ENCODE results near the gene PPP1R13B.
A peak's percentile ranks its signal among the peaks of the same experiment; 100 is the strongest.

PPP1R13B gene, protein sequence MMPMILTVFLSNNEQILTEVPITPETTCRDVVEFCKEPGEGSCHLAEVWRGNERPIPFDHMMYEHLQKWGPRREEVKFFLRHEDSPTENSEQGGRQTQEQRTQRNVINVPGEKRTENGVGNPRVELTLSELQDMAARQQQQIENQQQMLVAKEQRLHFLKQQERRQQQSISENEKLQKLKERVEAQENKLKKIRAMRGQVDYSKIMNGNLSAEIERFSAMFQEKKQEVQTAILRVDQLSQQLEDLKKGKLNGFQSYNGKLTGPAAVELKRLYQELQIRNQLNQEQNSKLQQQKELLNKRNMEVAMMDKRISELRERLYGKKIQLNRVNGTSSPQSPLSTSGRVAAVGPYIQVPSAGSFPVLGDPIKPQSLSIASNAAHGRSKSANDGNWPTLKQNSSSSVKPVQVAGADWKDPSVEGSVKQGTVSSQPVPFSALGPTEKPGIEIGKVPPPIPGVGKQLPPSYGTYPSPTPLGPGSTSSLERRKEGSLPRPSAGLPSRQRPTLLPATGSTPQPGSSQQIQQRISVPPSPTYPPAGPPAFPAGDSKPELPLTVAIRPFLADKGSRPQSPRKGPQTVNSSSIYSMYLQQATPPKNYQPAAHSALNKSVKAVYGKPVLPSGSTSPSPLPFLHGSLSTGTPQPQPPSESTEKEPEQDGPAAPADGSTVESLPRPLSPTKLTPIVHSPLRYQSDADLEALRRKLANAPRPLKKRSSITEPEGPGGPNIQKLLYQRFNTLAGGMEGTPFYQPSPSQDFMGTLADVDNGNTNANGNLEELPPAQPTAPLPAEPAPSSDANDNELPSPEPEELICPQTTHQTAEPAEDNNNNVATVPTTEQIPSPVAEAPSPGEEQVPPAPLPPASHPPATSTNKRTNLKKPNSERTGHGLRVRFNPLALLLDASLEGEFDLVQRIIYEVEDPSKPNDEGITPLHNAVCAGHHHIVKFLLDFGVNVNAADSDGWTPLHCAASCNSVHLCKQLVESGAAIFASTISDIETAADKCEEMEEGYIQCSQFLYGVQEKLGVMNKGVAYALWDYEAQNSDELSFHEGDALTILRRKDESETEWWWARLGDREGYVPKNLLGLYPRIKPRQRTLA

GRCh38 chr14:103847451-103848174, at the start of gene PPP1R13B:
Gene PPP1R13B, minus strand, starts transcription at chr14:103847575. Its CDS starts 268 bp downstream, at chr14:103847307.
- peak; percentile 100 for DNase-seq (ENCODE audit: low spot score)
- TF ChIP-seq, protein P1, sequence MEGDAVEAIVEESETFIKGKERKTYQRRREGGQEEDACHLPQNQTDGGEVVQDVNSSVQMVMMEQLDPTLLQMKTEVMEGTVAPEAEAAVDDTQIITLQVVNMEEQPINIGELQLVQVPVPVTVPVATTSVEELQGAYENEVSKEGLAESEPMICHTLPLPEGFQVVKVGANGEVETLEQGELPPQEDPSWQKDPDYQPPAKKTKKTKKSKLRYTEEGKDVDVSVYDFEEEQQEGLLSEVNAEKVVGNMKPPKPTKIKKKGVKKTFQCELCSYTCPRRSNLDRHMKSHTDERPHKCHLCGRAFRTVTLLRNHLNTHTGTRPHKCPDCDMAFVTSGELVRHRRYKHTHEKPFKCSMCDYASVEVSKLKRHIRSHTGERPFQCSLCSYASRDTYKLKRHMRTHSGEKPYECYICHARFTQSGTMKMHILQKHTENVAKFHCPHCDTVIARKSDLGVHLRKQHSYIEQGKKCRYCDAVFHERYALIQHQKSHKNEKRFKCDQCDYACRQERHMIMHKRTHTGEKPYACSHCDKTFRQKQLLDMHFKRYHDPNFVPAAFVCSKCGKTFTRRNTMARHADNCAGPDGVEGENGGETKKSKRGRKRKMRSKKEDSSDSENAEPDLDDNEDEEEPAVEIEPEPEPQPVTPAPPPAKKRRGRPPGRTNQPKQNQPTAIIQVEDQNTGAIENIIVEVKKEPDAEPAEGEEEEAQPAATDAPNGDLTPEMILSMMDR (IDR thresholded peaks at IDR 0.05; ENCODE audit: extremely low read depth, missing control alignments), result no peak

DNA sequence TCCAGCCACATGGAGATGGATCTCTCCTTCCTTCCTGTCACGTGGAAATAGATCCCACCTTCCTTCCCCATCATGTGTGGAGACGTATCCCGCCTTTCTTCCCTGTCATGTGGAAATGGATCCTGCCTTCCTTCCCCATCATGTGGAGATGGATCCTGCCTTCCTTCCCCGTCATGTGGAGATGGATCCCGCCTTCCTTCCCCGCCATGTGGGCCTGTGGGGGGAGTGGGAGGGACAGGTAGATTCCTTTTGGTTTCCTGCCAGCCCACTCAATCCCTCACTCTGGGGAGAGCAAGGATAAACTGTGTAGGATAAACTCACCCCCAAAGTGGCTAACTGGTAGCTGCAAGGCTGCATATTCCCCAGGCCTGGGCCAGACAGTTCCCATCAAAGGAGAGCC, 49.2 kb upstream of the PPP1R13B start:
- DNase-seq (ENCODE audit: low spot score), result peak; percentile 30
- TF ChIP-seq, protein P1 (IDR thresholded peaks at IDR 0.05; ENCODE audit: extremely low read depth, missing control alignments), result no peak

- no peak for DNase-seq (ENCODE audit: low spot score)
Observed at GRCh38 chr14:103894723-103895059, 47.3 kb upstream of the PPP1R13B start.

DNA sequence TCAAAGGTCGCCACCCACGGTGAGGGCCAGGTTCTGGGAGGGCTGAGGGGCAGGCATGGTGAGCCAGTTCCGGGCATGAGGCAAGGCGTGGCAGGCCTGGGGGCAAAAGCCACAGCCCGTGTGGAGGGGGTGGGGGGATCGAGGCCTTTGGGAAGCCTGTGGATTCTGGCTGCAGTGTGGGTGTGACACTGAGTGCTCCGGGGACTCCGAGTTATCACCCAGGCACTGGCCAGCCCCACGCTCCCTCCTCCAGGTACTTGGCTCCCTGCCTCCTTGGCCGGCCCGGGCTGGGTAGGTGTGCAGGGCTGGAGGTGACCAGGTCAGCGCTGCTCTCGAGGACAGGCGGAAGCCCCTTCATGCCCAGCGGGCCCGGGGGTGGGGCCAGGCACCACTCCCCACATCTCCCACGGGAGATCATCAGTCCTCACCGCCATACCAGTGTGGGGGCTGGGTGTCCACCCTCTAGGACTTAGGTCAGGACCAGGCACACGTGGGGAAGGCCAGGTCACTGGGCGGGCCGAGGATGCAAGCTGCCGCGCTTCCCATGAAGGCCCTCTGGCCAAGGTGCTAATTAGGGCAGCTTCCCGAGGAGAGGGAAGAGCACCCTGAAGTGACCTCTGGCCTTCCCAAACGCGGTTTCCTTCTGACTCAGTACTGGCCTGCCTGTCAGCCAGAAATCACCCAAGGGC, 46.8 kb upstream of the PPP1R13B start:
- no peak for DNase-seq (ENCODE audit: low spot score)
- TF ChIP-seq, protein P1 (IDR thresholded peaks at IDR 0.05; ENCODE audit: extremely low read depth, missing control alignments), result no peak

More at GRCh38 chr14:103894723-103895059, 47.3 kb upstream of the PPP1R13B start:
- TF ChIP-seq, protein P1 (IDR thresholded peaks at IDR 0.05; ENCODE audit: extremely low read depth, missing control alignments), result no peak

- TF ChIP-seq, protein P1 (IDR thresholded peaks at IDR 0.05; ENCODE audit: extremely low read depth, missing control alignments), result no peak
- DNase-seq (ENCODE audit: low spot score), result no peak
Observed at GRCh38 chr14:103892247-103892646, 44.9 kb upstream of the PPP1R13B start.

DNA sequence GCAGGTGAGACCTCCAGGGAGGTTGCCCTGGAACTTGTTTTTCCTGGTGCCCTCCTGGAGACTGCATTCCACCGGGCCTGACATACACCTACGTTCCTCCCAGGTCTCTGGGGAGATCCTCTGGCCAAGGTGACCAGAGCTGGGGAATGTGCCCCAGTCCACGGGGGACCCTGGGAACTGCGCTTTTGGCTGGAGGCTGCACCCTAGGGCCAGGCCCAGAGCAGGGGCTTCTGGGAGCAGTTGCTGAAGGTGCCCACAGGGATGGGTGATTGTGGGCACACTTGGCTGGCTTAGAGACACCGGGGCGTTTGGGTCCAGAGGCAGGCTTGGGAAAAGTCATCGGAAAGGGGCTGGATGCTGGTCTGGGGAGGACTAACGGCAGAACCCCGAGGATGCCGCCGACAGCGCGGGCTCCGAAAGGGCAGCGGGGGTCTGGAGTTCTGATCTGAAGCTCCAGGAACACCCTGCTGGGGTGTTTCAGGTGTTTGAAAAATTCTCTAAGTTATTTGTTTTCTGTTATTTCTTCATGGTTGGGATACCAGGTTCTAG, 44.4 kb upstream of the PPP1R13B start:
- DNase-seq (ENCODE audit: low spot score), result no peak
- TF ChIP-seq, protein P1 (IDR thresholded peaks at IDR 0.05; ENCODE audit: extremely low read depth, missing control alignments), result no peak

All from GM20000 (cell line).